Measurements from ENCODE around the gene RNF207.

RNF207 gene

GRCh38 chr1:6233376-6233775, 27.5 kb downstream of the RNF207 start:
- Histone ChIP-seq H3K79me2 (peaks cover 3% of the 10 kb centered on the region), H2AFZ (no peak overlapping the region), H3K36me3 (ENCODE audit: control insufficient read depth, insufficient read depth, low read length) (no peaks in the 10 kb centered on the region), H3K27me3 (ENCODE audit: control insufficient read depth, insufficient read depth, low read length) (no peaks in the 10 kb centered on the region), H3K4me1 (no peaks in the 10 kb centered on the region), H3K4me2 (ENCODE audit: low read length) (no peak overlapping the region), H3K4me3 (ENCODE audit: low read depth, low read length) (no peak overlapping the region), H3K27ac (no peak overlapping the region), H3K9me3 (ENCODE audit: control insufficient read depth, low read length) (no peaks in the 10 kb centered on the region), H3K9ac (no peak overlapping the region)
- no peak for TF ChIP-seq CTCF (IDR thresholded peaks at IDR 0.05)

- Histone ChIP-seq H3K4me3 (ENCODE audit: low read depth, low read length) (peak overlapping the region; percentile 64), H3K36me3 (ENCODE audit: control insufficient read depth, insufficient read depth, low read length) (no peaks in the 10 kb centered on the region), H3K27ac (no peak overlapping the region), H3K4me2 (ENCODE audit: low read length) (peak overlapping the region; percentile 76), H3K27me3 (ENCODE audit: control insufficient read depth, insufficient read depth, low read length) (no peaks in the 10 kb centered on the region), H2AFZ (no peak overlapping the region), H3K4me1 (no peaks in the 10 kb centered on the region), H3K9ac (no peak overlapping the region), H3K9me3 (ENCODE audit: control insufficient read depth, low read length) (no peaks in the 10 kb centered on the region), H3K79me2 (peaks cover 3% of the 10 kb centered on the region)
- no peak for TF ChIP-seq CTCF (IDR thresholded peaks at IDR 0.05)
These were observed 28.8 kb downstream of the RNF207 start for GRCh38 chr1:6234502-6235295.

GRCh38 chr1:6235296-6235677, 29.4 kb downstream of the RNF207 start:
- H3K79me2 ChIP-seq = peaks cover 3% of the 10 kb centered on the region
- H2AFZ ChIP-seq = peak overlapping the region; percentile 38
- H3K4me1 ChIP-seq = no peaks in the 10 kb centered on the region
- H3K4me2 ChIP-seq (ENCODE audit: low read length) = peak overlapping the region; percentile 76
- H3K4me3 ChIP-seq (ENCODE audit: low read depth, low read length) = peak overlapping the region; percentile 64
- H3K27me3 ChIP-seq (ENCODE audit: control insufficient read depth, insufficient read depth, low read length) = no peaks in the 10 kb centered on the region
- H3K27ac ChIP-seq = no peak overlapping the region
- no peaks in the 10 kb centered on the region for H3K9me3 ChIP-seq (ENCODE audit: control insufficient read depth, low read length)
- no peak for TF ChIP-seq CTCF (IDR thresholded peaks at IDR 0.05)
- H3K9ac ChIP-seq = no peak overlapping the region
- no peaks in the 10 kb centered on the region for H3K36me3 ChIP-seq (ENCODE audit: control insufficient read depth, insufficient read depth, low read length)

- H3K9me3 ChIP-seq (ENCODE audit: control insufficient read depth, low read length) = no peaks in the 10 kb centered on the region
- peaks cover 3% of the 10 kb centered on the region for H3K79me2 ChIP-seq
- no peak overlapping the region for H3K4me3 ChIP-seq (ENCODE audit: low read depth, low read length)
- no peak overlapping the region for H3K27ac ChIP-seq
- no peaks in the 10 kb centered on the region for H3K36me3 ChIP-seq (ENCODE audit: control insufficient read depth, insufficient read depth, low read length)
- H3K4me2 ChIP-seq (ENCODE audit: low read length) = no peak overlapping the region
- no peaks in the 10 kb centered on the region for H3K4me1 ChIP-seq
- H3K9ac ChIP-seq = no peak overlapping the region
- no peak for TF ChIP-seq CTCF (IDR thresholded peaks at IDR 0.05)
- H3K27me3 ChIP-seq (ENCODE audit: control insufficient read depth, insufficient read depth, low read length) = peaks cover 8% of the 10 kb centered on the region
- no peak overlapping the region for H2AFZ ChIP-seq
These were observed 31.2 kb downstream of the RNF207 start for GRCh38 chr1:6237093-6237492.

GRCh38 chr1:6239213-6239752, 33.4 kb downstream of the RNF207 start:
- Histone ChIP-seq H2AFZ (no peak overlapping the region), H3K27ac (no peak overlapping the region), H3K79me2 (no peaks in the 10 kb centered on the region), H3K27me3 (ENCODE audit: control insufficient read depth, insufficient read depth, low read length) (peaks cover 9% of the 10 kb centered on the region), H3K9me3 (ENCODE audit: control insufficient read depth, low read length) (no peaks in the 10 kb centered on the region), H3K4me2 (ENCODE audit: low read length) (no peak overlapping the region), H3K4me3 (ENCODE audit: low read depth, low read length) (no peak overlapping the region), H3K9ac (no peak overlapping the region), H3K36me3 (ENCODE audit: control insufficient read depth, insufficient read depth, low read length) (no peaks in the 10 kb centered on the region), H3K4me1 (no peaks in the 10 kb centered on the region)
- TF ChIP-seq CTCF (IDR thresholded peaks at IDR 0.05) = no peak
